Gastrocnemius medialis (tissue), 4 donors: ENCODE measurements around the gene APOE.
"Not testable (repeated sequence)": the region's sequence is repeated elsewhere in the genome, so short reads cannot be mapped to it uniquely, and the experiment has no call there.

Source experiments
- POLR2A ChIP-seq, 2 donors: fragments of 450-650 bp; IDR thresholded peaks; one replicate each; pipeline ENCODE4 v1.6.1; 2017; ENCODE audit warnings: antibody characterized with exemption in 2 of 2, mild to moderate bottlenecking in 2 of 2, moderate library complexity in 2 of 2
- TF ChIP-seq, protein P1 (sequence below), 5 experiments: fragments of 450-650 bp in 3 of 5; fragments of 200-600 bp in 2 of 5; sonication (generic) in 2 of 5; IDR thresholded peaks in 4 of 5; conservative IDR thresholded peaks in 1 of 5; 1 replicate in 4 of 5; 2 replicates in 1 of 5; pipeline ENCODE4 v1.5.1; 2016 to 2019; ENCODE audit warnings: antibody characterized with exemption in 5 of 5, mild to moderate bottlenecking in 3 of 5, moderate library complexity in 3 of 5

- TF ChIP-seq, protein P1, sequence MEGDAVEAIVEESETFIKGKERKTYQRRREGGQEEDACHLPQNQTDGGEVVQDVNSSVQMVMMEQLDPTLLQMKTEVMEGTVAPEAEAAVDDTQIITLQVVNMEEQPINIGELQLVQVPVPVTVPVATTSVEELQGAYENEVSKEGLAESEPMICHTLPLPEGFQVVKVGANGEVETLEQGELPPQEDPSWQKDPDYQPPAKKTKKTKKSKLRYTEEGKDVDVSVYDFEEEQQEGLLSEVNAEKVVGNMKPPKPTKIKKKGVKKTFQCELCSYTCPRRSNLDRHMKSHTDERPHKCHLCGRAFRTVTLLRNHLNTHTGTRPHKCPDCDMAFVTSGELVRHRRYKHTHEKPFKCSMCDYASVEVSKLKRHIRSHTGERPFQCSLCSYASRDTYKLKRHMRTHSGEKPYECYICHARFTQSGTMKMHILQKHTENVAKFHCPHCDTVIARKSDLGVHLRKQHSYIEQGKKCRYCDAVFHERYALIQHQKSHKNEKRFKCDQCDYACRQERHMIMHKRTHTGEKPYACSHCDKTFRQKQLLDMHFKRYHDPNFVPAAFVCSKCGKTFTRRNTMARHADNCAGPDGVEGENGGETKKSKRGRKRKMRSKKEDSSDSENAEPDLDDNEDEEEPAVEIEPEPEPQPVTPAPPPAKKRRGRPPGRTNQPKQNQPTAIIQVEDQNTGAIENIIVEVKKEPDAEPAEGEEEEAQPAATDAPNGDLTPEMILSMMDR (IDR thresholded peaks at IDR 0.05 in 4 of 5, conservative IDR thresholded peaks at IDR 0.05 in 1 of 5) = not testable (repeated sequence)
- TF ChIP-seq POLR2A (IDR thresholded peaks at IDR 0.05) = not testable (repeated sequence)
Measured at GRCh38 chr19:44861576-44861975, 44.0 kb upstream of the APOE start.
